Activated CD8-positive, alpha-beta memory T cell treated with anti-CD3 and anti-CD28 coated beads for 48 hours (primary cell): Measurements from ENCODE around the gene RTL10.

Experiments used
- DNase-seq, 3 experiments: peaks; one replicate each; pipeline ENCODE4 v3.0.0-alpha.2; 2020; ENCODE audit warnings: low read depth in 2 of 3, low spot score in 2 of 3

RTL10 gene

DNA sequence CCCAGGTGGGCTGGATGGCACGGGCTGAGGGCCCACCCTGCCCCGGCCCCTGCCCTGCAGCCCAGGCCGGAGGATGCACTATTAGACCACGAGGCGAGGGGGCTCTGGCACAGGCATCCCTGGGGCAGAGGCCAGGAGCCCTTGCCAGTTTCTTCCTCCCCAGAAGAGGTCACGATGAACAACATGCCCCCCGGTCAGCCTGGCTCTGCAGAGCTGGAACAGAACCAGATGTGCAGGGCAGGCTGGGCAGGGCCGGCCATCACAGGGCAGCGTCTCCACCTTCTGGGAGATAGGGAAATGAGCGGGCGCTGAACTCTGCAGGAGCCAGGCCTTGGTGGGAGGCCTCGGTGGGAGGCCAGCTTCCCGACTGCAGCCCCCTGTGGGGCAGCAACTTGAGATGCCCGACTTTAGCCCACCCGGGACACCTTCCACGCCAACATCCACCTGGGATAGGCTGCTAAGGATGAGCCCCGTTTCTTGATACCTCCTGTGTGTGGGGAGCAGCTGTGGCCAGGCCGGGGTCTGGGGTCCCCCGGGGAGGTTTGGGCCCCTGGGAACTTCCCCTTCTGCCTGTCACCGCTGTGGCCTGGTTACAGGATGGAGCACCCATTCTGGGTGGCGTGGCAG is 21.8 kb upstream of the RTL10 start:
- no peak for DNase-seq

- DNase-seq: no peak
Measured at GRCh38 chr22:19875531-19876313, 21.0 kb upstream of the RTL10 start.

- no peak for DNase-seq
Measured at GRCh38 chr22:19875061-19875530, 20.4 kb upstream of the RTL10 start.

DNA sequence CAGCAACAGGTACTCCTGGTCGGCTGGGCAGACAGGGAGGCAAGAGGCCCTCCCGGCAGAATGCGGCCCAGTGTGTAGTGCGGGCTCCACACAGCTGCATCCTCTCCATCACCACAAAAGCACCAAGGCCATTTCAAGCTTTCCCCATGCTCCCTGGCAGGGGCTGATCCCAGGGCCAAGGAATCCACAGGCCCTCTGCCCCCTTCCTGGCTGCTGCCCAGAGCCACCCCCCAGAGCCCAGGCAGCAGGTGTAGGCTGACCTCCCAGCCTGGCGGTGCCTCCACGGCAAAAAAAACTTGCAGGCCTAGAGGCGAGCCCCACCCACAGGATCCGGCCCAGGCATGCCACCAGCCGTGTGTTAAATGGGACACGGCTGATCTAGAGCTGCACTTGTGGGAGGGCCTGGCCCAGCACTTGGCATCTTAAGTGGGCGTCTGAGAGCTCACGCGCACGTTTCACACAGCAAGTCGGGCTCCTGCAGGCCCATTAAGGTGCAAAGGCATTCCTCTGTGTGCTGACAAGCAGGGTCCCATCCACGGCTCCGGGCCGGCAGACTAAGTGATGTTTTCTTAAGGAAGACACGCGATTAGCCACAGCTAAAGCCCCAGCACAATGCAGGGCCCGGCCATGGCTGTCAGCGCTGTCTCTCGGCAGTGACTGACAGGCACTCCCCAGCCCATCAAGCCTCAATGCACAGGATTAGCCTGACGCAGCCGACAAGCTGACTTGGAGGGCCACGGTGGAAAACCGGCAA is 19.8 kb upstream of the RTL10 start:
- DNase-seq: no peak

DNA sequence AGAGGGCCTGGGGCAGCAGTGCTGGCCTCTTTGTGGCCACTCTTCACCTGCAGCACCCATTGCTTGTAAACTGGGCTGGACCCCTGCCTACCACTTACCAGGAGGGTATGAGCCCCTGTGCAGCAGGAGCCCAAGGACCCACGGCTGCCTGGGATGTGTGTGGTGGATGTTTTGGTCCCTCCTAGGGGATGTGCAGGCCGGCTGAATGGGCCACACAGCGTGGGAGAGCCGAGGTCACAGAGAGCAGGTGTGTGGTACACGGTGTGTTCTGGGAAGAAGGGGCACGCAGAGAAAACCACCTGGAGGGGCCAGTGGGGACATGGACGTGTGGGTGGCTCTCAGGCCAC is 19.3 kb upstream of the RTL10 start:
- DNase-seq: no peak

DNA sequence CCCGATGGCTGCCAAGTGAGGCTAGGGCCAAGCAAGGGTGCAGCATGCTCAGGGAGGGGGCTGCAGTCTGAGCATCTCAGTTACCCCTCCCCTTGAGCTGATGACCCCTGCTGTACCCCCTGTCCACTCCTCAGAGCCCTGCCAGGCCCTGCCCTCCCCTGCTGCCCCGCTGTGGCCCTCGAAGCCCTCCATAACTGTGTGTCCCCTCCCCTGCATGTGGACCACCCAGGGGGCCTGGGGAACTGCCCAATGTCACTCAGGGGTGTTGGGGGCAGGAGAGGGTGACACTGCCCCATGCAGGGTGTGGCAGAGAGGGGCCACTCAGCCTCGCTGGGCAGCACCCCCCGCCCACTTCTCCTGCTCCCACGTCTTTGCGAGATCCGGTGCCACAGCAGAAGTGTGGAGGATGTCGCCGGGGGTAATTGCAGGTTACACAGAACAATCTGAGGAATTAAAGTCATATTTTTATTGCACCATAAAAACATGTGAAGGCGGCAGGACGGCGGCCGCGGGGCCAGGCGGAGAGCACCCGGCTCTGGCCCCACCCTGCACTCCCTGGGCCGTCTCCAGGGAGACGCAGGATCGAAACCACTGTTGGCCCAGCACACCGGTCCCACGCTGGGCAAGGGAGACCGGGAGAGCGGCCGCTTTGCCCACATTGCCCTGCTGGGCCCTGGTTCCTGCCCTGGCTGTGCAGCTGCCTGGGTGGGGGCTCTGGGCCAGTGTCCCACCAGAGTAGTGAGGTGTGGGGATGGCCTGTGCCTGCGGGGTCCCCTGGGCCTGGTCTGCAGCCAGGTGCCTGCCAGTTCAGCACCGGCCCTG is 18.7 kb upstream of the RTL10 start:
- DNase-seq: no peak

DNA sequence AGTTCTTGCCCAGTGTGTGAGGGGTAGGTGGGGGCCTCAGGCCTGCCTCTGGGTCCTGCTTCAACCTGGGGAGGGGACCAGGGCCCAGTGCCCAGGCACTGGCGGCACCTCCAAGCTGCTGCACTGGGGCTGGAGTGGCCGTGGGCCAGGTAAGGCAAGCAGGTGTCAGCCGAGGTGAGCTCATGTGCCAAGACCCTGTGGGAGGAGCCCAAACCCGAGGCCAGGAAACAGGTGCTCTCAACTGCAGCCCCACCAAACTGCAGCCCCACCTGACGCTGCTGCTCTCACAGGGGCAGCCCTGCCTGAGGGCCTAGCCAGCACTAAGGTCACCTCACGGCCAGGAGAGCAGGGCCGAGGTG is 18.1 kb upstream of the RTL10 start:
- DNase-seq: no peak

GRCh38 chr22:19871845-19872778 is 17.4 kb upstream of the RTL10 start:
- DNase-seq: no peak

DNA sequence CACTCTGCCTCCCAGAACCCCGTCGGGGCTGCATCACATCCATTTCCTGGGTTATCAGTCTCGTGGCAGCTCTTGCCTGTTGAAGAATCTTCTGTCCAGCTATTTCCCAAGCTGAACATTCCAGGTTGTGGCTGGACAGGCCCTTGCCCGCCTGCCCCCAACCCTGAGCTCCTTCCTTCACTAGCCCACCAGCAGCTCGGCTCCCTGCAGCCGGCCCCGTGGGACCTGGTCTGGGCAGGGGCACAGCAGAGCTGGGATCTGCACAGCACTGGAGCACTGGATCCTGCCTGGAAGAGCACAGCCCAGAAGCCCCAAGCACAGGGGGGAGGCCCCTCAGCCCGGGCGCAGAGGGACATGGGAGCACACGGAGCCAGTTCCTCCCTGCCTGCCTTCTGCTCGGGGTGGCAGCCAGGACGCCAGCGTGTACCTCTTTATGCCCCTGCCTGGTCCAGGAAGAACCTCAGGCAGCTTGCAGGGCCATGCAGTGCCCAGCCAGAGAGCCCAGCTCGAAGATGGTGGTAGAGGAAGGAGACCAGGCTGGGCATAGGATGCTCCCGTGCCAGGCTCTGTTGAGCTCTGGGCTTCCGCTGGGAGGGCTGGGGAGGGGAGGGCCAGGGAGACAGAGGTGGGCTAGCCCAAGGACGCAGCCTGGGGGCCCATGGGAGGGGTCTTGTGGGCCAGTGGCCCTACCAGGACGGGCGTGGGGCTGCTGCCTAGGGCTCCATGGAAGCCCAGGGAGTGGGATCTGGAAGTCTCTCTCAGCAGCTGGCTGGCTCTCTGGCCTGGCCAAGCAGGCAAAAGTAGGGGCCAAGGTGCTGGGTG is 16.6 kb upstream of the RTL10 start:
- DNase-seq: no peak

- DNase-seq: no peak
Measured at GRCh38 chr22:19870153-19871022, 15.7 kb upstream of the RTL10 start.

- no peak for DNase-seq
Measured at GRCh38 chr22:19869497-19870152, 15.0 kb upstream of the RTL10 start.

DNA sequence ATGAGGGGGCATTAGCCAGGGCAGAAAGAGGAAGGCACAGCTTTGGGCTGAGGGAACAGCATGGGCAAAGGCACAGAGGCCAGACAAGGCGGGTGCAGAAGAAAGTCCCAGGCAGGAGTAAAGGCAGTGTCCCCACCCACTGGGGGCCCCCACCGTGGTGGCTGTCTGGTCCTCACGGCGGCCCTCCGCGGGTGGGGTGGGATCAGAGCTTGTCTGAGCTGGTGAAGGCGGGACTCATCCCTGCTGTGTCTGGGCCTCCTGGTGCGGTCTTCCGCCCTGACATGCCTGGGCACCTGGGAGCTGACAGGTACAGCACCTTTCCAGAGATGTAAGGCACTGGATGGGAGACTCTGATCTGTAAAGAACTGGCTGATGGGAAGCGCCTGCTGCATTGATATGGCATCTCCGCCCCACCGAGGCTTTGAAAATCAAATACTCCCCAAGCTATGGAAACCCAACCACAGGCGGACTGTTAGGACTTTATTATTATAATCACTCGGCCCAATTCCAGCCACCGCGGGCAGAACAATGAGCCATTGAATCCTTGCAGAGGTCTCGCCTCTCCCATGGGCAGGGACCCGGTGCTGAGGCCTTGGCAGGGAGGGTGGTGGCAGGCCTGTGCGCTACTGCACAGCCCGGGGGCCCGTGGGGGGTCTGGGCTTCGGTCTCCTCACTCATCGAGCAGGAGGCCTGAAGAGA is 14.2 kb upstream of the RTL10 start:
- DNase-seq: no peak

DNA sequence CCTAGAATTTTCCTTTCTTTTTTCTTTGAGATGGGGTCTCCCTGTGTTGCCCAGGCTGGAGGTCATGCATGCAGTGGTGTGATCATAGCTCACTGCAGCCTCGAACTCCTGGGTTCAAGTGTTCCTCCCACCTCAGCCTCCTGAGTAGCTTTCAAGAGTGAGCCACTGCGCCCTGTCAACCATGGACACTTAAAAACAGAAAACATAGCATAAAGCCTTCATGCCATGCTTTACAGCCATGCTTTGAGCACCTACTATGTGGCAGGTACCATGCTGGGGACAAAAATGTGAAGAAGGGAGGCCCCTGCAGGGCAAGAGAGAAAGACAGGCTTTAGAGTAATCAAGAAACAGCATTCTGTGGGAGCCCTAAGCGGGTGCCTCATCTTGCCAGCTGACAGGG is 13.7 kb upstream of the RTL10 start:
- no peak for DNase-seq

DNA sequence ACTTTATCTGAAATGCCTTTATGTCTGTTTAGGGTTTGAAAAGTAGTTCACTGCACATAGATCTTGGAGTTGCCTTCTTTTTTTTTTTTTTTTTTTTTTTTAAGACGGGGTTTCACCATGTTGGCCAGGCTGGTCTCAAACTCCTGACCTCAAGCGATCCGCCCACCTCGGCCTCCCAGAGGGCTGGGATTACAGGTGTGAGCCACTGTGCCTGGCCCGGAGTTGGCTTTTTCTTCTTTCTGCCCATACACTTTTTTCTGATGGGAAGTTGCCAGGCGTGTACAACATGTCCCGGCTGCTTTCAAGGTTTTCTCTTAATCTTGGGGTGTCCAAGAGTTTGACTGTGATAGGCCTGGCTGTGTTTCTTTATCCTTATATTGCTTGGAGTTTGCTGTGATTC is 12.9 kb upstream of the RTL10 start:
- no peak for DNase-seq

- no peak for DNase-seq
Measured at GRCh38 chr22:19866665-19867009, 12.0 kb upstream of the RTL10 start.

DNA sequence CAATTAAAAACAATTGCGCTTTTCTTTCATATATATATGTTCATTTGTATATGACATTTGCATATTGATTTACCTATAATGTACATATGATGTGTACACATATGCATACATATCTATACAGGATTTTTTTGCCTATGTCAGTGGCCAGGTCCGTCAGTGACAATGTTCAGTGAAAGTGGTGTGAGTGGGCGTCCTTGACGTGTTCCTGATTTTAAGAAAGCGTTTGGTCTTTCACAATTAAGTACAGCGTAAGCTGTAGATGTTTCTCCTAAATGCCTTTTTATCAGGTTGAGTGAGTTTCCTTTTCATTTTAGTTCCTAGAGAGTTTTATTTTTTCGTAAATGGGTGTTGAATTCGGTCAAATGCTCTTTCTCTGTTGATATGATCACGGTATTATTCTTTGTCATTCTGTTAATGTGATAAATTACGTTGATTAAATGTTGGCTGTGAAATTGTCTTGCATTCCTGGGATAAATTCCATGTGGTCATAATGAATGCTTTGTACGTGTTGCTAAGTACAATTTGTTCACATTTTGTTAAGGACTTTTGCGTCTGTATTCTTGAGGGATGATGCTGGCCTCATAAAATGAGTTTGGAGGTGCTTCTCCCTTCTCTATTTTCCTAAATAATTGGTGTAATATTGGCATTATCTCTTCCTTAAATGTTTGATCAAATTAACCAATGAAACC is 10.6 kb upstream of the RTL10 start:
- no peak for DNase-seq

DNA sequence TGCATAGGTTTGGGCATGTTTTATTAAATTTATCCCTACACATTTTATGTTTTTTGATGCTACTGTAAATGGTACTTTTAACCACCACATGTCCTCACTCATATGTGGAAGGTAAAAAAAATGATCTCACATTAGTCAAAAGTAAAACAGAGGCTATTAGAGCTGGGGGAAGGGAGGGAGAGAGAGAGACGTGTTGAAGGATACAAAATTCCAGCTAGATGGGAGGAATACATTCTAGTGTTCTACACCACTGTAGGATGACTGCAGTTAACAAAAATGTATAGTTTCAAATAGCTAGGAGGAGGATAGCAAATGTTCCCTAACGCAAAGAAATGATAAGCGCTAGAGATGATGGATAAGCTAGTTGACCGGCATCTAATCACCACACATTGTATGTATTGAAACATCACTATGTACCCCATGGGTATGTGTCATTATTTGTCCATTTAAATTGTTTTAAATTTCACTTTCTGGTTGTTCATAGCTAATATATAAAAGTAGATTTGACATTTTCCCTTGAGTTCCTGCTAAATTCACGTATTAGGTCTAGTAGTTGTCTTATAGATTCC is 9.9 kb upstream of the RTL10 start:
- no peak for DNase-seq
